ENCODE measurements around the gene OR5K2. TPM values are rescaled to one million over a fixed set of nuclear protein-coding genes. Genes with fewer than 3 reads are reported as not detected.

OR5K2 gene
- total and polyA plus RNA-seq, 2 of the 4 experiments (the other 2 are of a cell fraction) = not detected

DNA sequence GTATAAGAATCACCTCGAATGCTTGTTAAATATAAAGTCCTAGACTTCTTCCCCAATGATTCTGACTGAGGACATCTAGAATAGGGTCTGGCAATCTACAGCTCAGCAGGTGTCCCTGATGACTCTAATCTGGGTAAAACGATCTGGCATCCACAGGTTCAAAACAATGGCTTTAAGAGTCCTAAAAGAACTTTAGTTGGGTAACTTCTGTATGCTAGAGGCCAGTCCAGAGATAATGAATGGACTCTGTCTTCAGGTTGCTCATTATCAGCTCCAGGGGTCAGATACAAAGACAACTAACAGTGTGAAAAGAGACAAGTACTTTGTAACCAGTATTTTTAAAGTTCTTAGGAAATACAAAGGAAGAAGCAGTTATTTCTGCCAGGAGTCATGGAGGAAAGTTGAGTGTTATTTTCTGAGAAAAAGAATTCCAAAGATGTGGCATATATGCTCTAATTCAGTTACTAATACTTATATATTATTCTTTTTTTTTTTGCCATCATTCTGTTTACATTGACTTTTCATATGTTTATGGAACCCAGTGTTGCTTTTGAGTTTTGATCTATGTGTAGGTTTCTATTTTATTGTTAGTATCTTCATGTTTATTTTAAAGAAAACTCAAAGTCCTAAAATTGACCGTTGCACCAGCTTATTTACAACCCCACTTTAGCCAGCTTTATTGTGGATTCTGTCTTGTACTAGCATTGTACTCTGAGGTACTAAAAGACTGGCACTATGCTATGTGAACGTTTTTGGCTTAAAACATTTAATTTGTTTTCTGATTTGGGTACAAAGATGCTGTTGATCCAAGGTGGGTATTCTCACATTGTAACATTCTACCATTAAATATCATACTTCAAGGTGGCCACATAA is 31.2 kb downstream of the OR5K2 start:
- POLR2A ChIA-PET (ENCODE audit: unreplicated experiment) = no interaction called here
- peaks cover 7% of the 10 kb centered on the region for H3K27me3 ChIP-seq (ENCODE audit: control insufficient read depth, insufficient read depth, low read length)
- no peak for DNase-seq
- H3K4me2 ChIP-seq (ENCODE audit: low read depth, low read length) = no peak overlapping the region
- no peaks in the 10 kb centered on the region for H3K79me1 ChIP-seq (ENCODE audit: low read depth in 1 of 2, low read length in 2 of 2)
- H3K4me1 ChIP-seq (ENCODE audit: control insufficient read depth, insufficient read depth, low read length) = no peaks in the 10 kb centered on the region
- no peak overlapping the region for H3K4me3 ChIP-seq (ENCODE audit: insufficient read depth, low read depth, low read length)
- BruUV-seq (replicated peaks) = no TSS peak
- H4K91ac ChIP-seq (ENCODE audit: insufficient read depth, low read depth, low read length) = no peak overlapping the region
- no peak overlapping the region for H2BK120ac ChIP-seq (ENCODE audit: low read depth, low read length)
- no peak for ATAC-seq (ENCODE audit: low read depth)
- in situ Hi-C loops (cut with MboI; ENCODE audit: low sequenced_read_pairs) = no loop called here
- intact Hi-C loops (cut with micrococcal nuclease) = no loop called here
- no peak overlapping the region for H3K23ac ChIP-seq (ENCODE audit: low read depth, low read length)
- no peak overlapping the region for H3K4ac ChIP-seq (ENCODE audit: low read depth, low read length)
- no peak overlapping the region for H2BK15ac ChIP-seq (ENCODE audit: low read depth, low read length)
- no peak overlapping the region for H2AFZ ChIP-seq (replicated peaks; ENCODE audit: low read length, poor library complexity)
- no peak overlapping the region for H3K14ac ChIP-seq (replicated peaks; ENCODE audit: low read depth, low read length)
- H3K18ac ChIP-seq (ENCODE audit: low read depth, low read length) = no peak overlapping the region
- TF ChIP-seq, protein P1, sequence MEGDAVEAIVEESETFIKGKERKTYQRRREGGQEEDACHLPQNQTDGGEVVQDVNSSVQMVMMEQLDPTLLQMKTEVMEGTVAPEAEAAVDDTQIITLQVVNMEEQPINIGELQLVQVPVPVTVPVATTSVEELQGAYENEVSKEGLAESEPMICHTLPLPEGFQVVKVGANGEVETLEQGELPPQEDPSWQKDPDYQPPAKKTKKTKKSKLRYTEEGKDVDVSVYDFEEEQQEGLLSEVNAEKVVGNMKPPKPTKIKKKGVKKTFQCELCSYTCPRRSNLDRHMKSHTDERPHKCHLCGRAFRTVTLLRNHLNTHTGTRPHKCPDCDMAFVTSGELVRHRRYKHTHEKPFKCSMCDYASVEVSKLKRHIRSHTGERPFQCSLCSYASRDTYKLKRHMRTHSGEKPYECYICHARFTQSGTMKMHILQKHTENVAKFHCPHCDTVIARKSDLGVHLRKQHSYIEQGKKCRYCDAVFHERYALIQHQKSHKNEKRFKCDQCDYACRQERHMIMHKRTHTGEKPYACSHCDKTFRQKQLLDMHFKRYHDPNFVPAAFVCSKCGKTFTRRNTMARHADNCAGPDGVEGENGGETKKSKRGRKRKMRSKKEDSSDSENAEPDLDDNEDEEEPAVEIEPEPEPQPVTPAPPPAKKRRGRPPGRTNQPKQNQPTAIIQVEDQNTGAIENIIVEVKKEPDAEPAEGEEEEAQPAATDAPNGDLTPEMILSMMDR (conservative IDR thresholded peaks at IDR 0.05; ENCODE audit: low read depth, low read length) = no peak
- no peak for TF ChIP-seq CEBPB (IDR thresholded peaks at IDR 0.05; ENCODE audit: low read depth, low read length)
- no peak for TF ChIP-seq NFE2L2 (IDR thresholded peaks at IDR 0.05; ENCODE audit: low read depth, low read length)
- no peak for TF ChIP-seq SMC3 (IDR thresholded peaks at IDR 0.05; ENCODE audit: low read depth, low read length)
- TF ChIP-seq MXI1 (IDR thresholded peaks at IDR 0.05; ENCODE audit: borderline replicate concordance, low read depth, low read length) = no peak
- TF ChIP-seq FOS (IDR thresholded peaks at IDR 0.05; ENCODE audit: low read depth, low read length) = no peak
- TF ChIP-seq BHLHE40 (IDR thresholded peaks at IDR 0.05; ENCODE audit: low read depth, low read length) = no peak
- TF ChIP-seq POLR2A (IDR thresholded peaks at IDR 0.05; ENCODE audit: low read depth, low read length) = no peak
- no peak for TF ChIP-seq RCOR1 (IDR thresholded peaks at IDR 0.05; ENCODE audit: insufficient replicate concordance, low read length)
- no peak for TF ChIP-seq MAZ (IDR thresholded peaks at IDR 0.05; ENCODE audit: borderline replicate concordance, low read depth, low read length)
- no peak for TF ChIP-seq RAD21 (IDR thresholded peaks at IDR 0.05; ENCODE audit: low read length)
- no peak overlapping the region for H2BK5ac ChIP-seq (ENCODE audit: low read depth, low read length, poor library complexity, severe bottlenecking)
- no peak overlapping the region for H4K8ac ChIP-seq (ENCODE audit: low read depth in 2 of 2, low read length in 2 of 2)
- WGBS, 2 experiments (ENCODE audit: extremely low coverage in 2 of 2, insufficient read length in 1 of 2) = no CpG with 5 or more reads among the region's 4 CpGs
- H3K36me3 ChIP-seq (ENCODE audit: control insufficient read depth, insufficient read depth, low read length) = no peaks in the 10 kb centered on the region
- no peak overlapping the region for H2AK5ac ChIP-seq (ENCODE audit: low read depth, low read length)
- CTCF ChIA-PET = no interaction called here
- H2AK9ac ChIP-seq (replicated peaks; ENCODE audit: low read depth, low read length, poor library complexity) = no peak overlapping the region
- no peak overlapping the region for H2BK20ac ChIP-seq (ENCODE audit: low read depth, low read length)
- dilution Hi-C loops (cut with HindIII; ENCODE audit: low sequenced_read_pairs, unreplicated experiment) = no loop called here
- H3K9me1 ChIP-seq (ENCODE audit: insufficient read depth, low read length) = no peaks in the 10 kb centered on the region
- no peak overlapping the region for H3K56ac ChIP-seq (ENCODE audit: extremely low read depth, insufficient read depth, low read length)
- no peaks in the 10 kb centered on the region for H4K20me1 ChIP-seq (ENCODE audit: insufficient read depth, low read length)
- no peak overlapping the region for H4K5ac ChIP-seq (ENCODE audit: low read depth, low read length)
- no peak overlapping the region for H3K9ac ChIP-seq (ENCODE audit: low read depth, low read length)
- H3K9me3 ChIP-seq (ENCODE audit: control insufficient read depth, insufficient read depth, low read length) = no peaks in the 10 kb centered on the region
- H3K27ac ChIP-seq (ENCODE audit: insufficient read depth, low read length) = no peak overlapping the region
